PC-9 (cell line): ENCODE measurements around the gene ZCCHC8.

Source experiments
- EZH2 ChIP-seq: fragments of 200-600 bp; sonication (generic); IDR thresholded peaks from 2 replicates; pipeline ENCODE4 v1.8.0; 2017; ENCODE audit warnings: antibody characterized with exemption, low read depth
- TF ChIP-seq, protein P1 (sequence below): fragments of 200-600 bp; sonication (generic); conservative IDR thresholded peaks from 2 replicates; pipeline ENCODE4 v1.6.1; 2017; ENCODE audit warnings: mixed run types, antibody characterized with exemption, mild to moderate bottlenecking, moderate library complexity

DNA sequence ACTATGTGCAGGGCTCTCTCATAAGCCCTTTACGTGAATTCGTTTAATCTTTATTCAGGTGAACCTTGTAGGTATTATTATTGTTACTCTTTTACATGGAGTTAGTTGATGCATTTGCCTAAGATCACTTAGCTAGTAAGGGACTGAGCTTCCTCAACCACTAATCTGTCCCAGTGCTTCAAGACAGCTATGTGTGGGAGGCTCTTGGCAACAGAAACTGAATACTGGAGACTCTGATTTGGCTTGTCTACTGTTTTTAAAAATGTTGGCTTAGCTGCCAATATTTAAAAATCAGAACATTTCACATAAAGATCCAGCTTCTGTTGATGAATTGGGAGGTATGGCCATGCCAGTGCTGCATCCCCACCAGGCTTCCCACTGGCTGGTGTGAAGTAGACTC lies 33.1 kb upstream of the ZCCHC8 start:
- TF ChIP-seq, protein P1, sequence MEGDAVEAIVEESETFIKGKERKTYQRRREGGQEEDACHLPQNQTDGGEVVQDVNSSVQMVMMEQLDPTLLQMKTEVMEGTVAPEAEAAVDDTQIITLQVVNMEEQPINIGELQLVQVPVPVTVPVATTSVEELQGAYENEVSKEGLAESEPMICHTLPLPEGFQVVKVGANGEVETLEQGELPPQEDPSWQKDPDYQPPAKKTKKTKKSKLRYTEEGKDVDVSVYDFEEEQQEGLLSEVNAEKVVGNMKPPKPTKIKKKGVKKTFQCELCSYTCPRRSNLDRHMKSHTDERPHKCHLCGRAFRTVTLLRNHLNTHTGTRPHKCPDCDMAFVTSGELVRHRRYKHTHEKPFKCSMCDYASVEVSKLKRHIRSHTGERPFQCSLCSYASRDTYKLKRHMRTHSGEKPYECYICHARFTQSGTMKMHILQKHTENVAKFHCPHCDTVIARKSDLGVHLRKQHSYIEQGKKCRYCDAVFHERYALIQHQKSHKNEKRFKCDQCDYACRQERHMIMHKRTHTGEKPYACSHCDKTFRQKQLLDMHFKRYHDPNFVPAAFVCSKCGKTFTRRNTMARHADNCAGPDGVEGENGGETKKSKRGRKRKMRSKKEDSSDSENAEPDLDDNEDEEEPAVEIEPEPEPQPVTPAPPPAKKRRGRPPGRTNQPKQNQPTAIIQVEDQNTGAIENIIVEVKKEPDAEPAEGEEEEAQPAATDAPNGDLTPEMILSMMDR: no peak
- no peak for TF ChIP-seq EZH2
